OCI-LY1 (cell line): ENCODE data around the gene DPH1.
A peak's percentile ranks its signal among the peaks of the same experiment; 100 is the strongest.

Experiments used
- H2AFZ ChIP-seq: fragments of 200-600 bp; sonication (generic), shearing (Covaris generic); 2 replicates; pipeline ENCODE4 v1.6.0; 2014; ENCODE audit warnings: antibody characterized with exemption, mild to moderate bottlenecking, low read length
- H3F3A ChIP-seq: fragments of 200-600 bp; sonication (generic), shearing (Covaris generic); 2 replicates; pipeline ENCODE4 v1.6.0; 2014; ENCODE audit warnings: mild to moderate bottlenecking, antibody characterized with exemption, low read length, moderate library complexity; ENCODE audit not compliant: insufficient read depth
- H3K27ac ChIP-seq: fragments of 200-600 bp; sonication (generic); 2 replicates; pipeline ENCODE4 v1.5.1; 2014; ENCODE audit warnings: low read length, mixed run types, mild to moderate bottlenecking, low read depth; ENCODE audit not compliant: poor library complexity, severe bottlenecking
- H3K27me3 ChIP-seq: fragments of 200-600 bp; sonication (generic); 2 replicates; pipeline ENCODE4 v1.6.0; 2014; ENCODE audit warnings: antibody characterized with exemption, mild to moderate bottlenecking, low read length, moderate library complexity; ENCODE audit not compliant: insufficient read depth
- H3K36me3 ChIP-seq: fragments of 200-600 bp; sonication (generic); 2 replicates; pipeline ENCODE4 v1.6.1; 2014; ENCODE audit warnings: mild to moderate bottlenecking, antibody characterized with exemption, low read length, moderate library complexity, mixed read lengths; ENCODE audit not compliant: insufficient read depth
- H3K4me1 ChIP-seq: fragments of 200-600 bp; sonication (generic); 2 replicates; pipeline ENCODE4 v1.5.1; 2014; ENCODE audit warnings: mild to moderate bottlenecking, low read length, moderate library complexity; ENCODE audit not compliant: insufficient read depth, severe bottlenecking
- H3K4me2 ChIP-seq: fragments of 200-600 bp; sonication (generic), shearing (Covaris generic); 2 replicates; pipeline ENCODE4 v1.6.1; 2014; ENCODE audit warnings: low read length
- H3K4me3 ChIP-seq: fragments of 200-600 bp; sonication (generic); 2 replicates; pipeline ENCODE4 v1.5.1; 2014; ENCODE audit warnings: low read length, low read depth, mild to moderate bottlenecking, mixed read lengths; ENCODE audit not compliant: poor library complexity, severe bottlenecking
- H3K79me2 ChIP-seq: fragments of 200-600 bp; shearing (Covaris generic); 2 replicates; pipeline ENCODE4 v1.6.1; 2016; ENCODE audit warnings: mixed run types, low read length, mixed read lengths; ENCODE audit not compliant: insufficient read depth
- H3K9ac ChIP-seq: fragments of 200-600 bp; sonication (generic), shearing (Covaris generic); 2 replicates; pipeline ENCODE4 v1.6.1; 2014; ENCODE audit warnings: mild to moderate bottlenecking, low read length, mixed read lengths
- H3K9me2 ChIP-seq: fragments of 200-600 bp; sonication (generic), shearing (Covaris generic); 2 replicates; pipeline ENCODE4 v1.6.1; 2014; ENCODE audit warnings: low read depth, mild to moderate bottlenecking, low read length, mixed read lengths
- H3K9me3 ChIP-seq: fragments of 200-600 bp; shearing (Covaris generic); 2 replicates; pipeline ENCODE4 v1.6.1; 2014; ENCODE audit warnings: low read length, mixed read lengths
- H4K20me1 ChIP-seq: fragments of 200-600 bp; sonication (generic), shearing (Covaris generic); 2 replicates; pipeline ENCODE4 v1.6.0; 2016; ENCODE audit warnings: mild to moderate bottlenecking, low read length; ENCODE audit not compliant: insufficient read depth
- EZH2 ChIP-seq: fragments of 200-600 bp; sonication (generic), shearing (Covaris generic); IDR thresholded peaks from 2 replicates; pipeline ENCODE4 v1.8.0; 2017; ENCODE audit warnings: borderline replicate concordance, mixed run types, mild to moderate bottlenecking, antibody characterized with exemption, low read length, moderate library complexity, mixed read lengths
- TF ChIP-seq, protein P1 (sequence below): fragments of 200-600 bp; sonication (generic), shearing (Covaris generic); IDR thresholded peaks from 2 replicates; pipeline ENCODE4 v1.5.1; 2017; ENCODE audit warnings: mild to moderate bottlenecking, antibody characterized with exemption, low read length, moderate library complexity, mixed read lengths

Gene DPH1

DNA sequence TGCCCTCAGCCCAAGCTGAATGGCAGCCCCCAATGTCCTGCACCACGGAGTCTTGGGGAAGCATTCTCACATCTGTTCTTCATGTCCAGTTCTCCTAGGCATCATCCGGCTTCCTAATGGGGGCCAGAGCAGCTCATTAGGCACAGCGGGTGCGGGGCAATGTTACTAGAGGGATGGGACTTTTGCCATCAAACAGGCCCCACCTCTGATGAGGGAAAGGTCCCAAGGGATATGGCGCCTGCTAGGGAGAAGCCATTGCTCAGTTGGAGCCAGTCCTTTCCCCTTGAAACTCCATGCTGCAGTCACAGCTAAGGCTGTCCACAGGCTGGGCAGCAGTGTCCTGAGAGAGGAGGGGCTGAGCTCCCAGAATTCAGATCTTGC is 1.7 kb upstream of the DPH1 start:
- H3K4me3 ChIP-seq: no peak overlapping the region
- no peak overlapping the region for H2AFZ ChIP-seq
- H3K27ac ChIP-seq: no peak overlapping the region
- no peaks in the 10 kb centered on the region for H3K36me3 ChIP-seq
- no peak for TF ChIP-seq EZH2
- TF ChIP-seq, protein P1, sequence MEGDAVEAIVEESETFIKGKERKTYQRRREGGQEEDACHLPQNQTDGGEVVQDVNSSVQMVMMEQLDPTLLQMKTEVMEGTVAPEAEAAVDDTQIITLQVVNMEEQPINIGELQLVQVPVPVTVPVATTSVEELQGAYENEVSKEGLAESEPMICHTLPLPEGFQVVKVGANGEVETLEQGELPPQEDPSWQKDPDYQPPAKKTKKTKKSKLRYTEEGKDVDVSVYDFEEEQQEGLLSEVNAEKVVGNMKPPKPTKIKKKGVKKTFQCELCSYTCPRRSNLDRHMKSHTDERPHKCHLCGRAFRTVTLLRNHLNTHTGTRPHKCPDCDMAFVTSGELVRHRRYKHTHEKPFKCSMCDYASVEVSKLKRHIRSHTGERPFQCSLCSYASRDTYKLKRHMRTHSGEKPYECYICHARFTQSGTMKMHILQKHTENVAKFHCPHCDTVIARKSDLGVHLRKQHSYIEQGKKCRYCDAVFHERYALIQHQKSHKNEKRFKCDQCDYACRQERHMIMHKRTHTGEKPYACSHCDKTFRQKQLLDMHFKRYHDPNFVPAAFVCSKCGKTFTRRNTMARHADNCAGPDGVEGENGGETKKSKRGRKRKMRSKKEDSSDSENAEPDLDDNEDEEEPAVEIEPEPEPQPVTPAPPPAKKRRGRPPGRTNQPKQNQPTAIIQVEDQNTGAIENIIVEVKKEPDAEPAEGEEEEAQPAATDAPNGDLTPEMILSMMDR: no peak
- H3F3A ChIP-seq: no peaks in the 10 kb centered on the region
- no peaks in the 10 kb centered on the region for H3K9me2 ChIP-seq
- no peaks in the 10 kb centered on the region for H3K9me3 ChIP-seq
- H3K9ac ChIP-seq: no peak overlapping the region
- peaks cover 19% of the 10 kb centered on the region for H3K27me3 ChIP-seq
- no peaks in the 10 kb centered on the region for H3K79me2 ChIP-seq
- H3K4me1 ChIP-seq: peaks cover 16% of the 10 kb centered on the region
- H3K4me2 ChIP-seq: no peak overlapping the region
- no peaks in the 10 kb centered on the region for H4K20me1 ChIP-seq

DNA sequence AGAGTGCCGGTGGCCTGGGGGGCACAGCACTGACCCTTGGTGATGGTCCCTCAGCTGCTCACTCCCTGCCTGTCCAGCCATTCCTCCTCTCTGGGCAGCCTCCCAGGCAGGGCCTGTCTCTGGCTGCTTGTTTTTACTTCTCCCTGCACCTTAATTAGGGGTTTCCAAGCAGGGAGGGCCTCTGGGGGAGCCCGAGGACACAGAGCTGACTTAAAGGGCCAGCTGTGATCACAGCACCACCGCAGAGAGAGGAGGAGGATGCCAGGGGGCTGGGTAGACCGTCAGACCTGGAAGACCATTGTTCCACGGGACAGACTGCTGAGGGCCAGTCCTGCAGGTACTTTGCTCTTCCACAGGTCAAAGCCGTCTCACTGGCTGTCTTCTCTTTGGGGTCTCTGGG is 1.2 kb upstream of the DPH1 start:
- no peak overlapping the region for H3K27ac ChIP-seq
- peaks cover 18% of the 10 kb centered on the region for H3K27me3 ChIP-seq
- no peaks in the 10 kb centered on the region for H4K20me1 ChIP-seq
- H3K4me3 ChIP-seq: no peak overlapping the region
- H3K79me2 ChIP-seq: no peaks in the 10 kb centered on the region
- H3K4me1 ChIP-seq: peaks cover 16% of the 10 kb centered on the region
- TF ChIP-seq, protein P1: no peak
- TF ChIP-seq EZH2: no peak
- H2AFZ ChIP-seq: no peak overlapping the region
- H3F3A ChIP-seq: no peaks in the 10 kb centered on the region
- no peaks in the 10 kb centered on the region for H3K9me3 ChIP-seq
- no peaks in the 10 kb centered on the region for H3K36me3 ChIP-seq
- H3K4me2 ChIP-seq: no peak overlapping the region
- no peak overlapping the region for H3K9ac ChIP-seq
- no peaks in the 10 kb centered on the region for H3K9me2 ChIP-seq

DNA sequence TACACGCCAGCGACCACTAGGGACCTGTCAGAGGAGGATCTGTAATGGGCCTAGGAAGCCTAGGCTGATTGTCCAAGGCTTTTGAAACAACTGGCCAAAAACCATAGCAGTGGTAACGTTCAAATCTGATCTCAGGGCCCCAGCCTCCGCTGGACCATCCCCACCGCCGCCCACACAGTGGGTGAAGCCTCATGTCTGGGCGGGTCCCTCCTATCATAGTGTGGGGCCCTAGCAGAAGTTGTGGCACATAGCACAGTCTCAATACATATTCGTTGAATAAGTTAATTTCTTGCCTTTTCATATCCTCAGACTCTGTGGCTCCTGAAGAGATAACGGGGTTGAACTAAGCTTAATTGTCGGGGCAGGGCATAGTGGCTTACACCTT is 818 bp downstream of the DPH1 start:
- H3K4me1 ChIP-seq: peaks cover 16% of the 10 kb centered on the region
- peak overlapping the region; percentile 93 for H3K4me3 ChIP-seq
- no peak overlapping the region for H2AFZ ChIP-seq
- H3K9ac ChIP-seq: peak overlapping the region; percentile 77
- no peaks in the 10 kb centered on the region for H4K20me1 ChIP-seq
- peak overlapping the region; percentile 12 for H3K27ac ChIP-seq
- H3K9me2 ChIP-seq: no peaks in the 10 kb centered on the region
- no peaks in the 10 kb centered on the region for H3F3A ChIP-seq
- H3K36me3 ChIP-seq: peaks cover 2% of the 10 kb centered on the region; the same call in 1 of the 2 replicates
- no peaks in the 10 kb centered on the region for H3K79me2 ChIP-seq
- no peaks in the 10 kb centered on the region for H3K9me3 ChIP-seq
- TF ChIP-seq, protein P1: peak; percentile 69
- no peak for TF ChIP-seq EZH2
- peaks cover 5% of the 10 kb centered on the region; the same call in 1 of the 2 replicates for H3K27me3 ChIP-seq
- peak overlapping the region; percentile 94 for H3K4me2 ChIP-seq
